GM12878 (cell line): ENCODE data around the gene PCBD1. TPM values are rescaled to one million over a fixed set of nuclear protein-coding genes. Genes with fewer than 3 reads are reported as not detected.

Experiments used
- BCL3 ChIP-seq: IDR thresholded peaks from 2 replicates; pipeline ENCODE4 v1.6.1; 2011; ENCODE audit warnings: borderline replicate concordance, low read depth, mild to moderate bottlenecking, moderate library complexity, low read length; ENCODE audit not compliant: insufficient read depth, poor library complexity, severe bottlenecking
- BCLAF1 ChIP-seq: fragments of 450-650 bp; IDR thresholded peaks from 2 replicates; pipeline ENCODE4 v1.6.1; 2017; ENCODE audit warnings: antibody characterized with exemption, mild to moderate bottlenecking, moderate library complexity
- CREM ChIP-seq: IDR thresholded peaks from 2 replicates; pipeline ENCODE4 v1.6.1; 2014; ENCODE audit warnings: antibody characterized with exemption, low read depth
- E2F8 ChIP-seq: fragments of 450-650 bp; IDR thresholded peaks from 2 replicates; pipeline ENCODE4 v1.6.1; 2018; ENCODE audit warnings: mild to moderate bottlenecking, low read depth, moderate library complexity; ENCODE audit not compliant: partially characterized antibody
- FOXM1 ChIP-seq: IDR thresholded peaks from 2 replicates; pipeline ENCODE4 v1.6.1; 2012; ENCODE audit warnings: low read depth, mild to moderate bottlenecking, inconsistent platforms, low read length, moderate library complexity
- IKZF1 ChIP-seq: fragments of 450-650 bp; conservative IDR thresholded peaks from 2 replicates; pipeline ENCODE4 v1.6.1; 2017; ENCODE audit warnings: antibody characterized with exemption, mild to moderate bottlenecking
- IRF3 ChIP-seq: fragments of 450-650 bp; IDR thresholded peaks from 2 replicates; pipeline ENCODE4 v1.6.1; 2014; ENCODE audit warnings: mild to moderate bottlenecking
- KAT2A ChIP-seq: conservative IDR thresholded peaks from 2 replicates; pipeline ENCODE4 v1.6.1; 2011; ENCODE audit warnings: low read depth, low read length; ENCODE audit not compliant: control insufficient read depth
- NBN ChIP-seq: fragments of 450-650 bp; IDR thresholded peaks from 2 replicates; pipeline ENCODE4 v1.6.1; 2016
- NFIC ChIP-seq: IDR thresholded peaks from 2 replicates; pipeline ENCODE4 v1.6.1; 2012; ENCODE audit warnings: low read depth, mild to moderate bottlenecking, inconsistent platforms, low read length, moderate library complexity
- NR2C2 ChIP-seq: IDR thresholded peaks from 2 replicates; pipeline ENCODE4 v1.6.1; 2011; ENCODE audit warnings: borderline replicate concordance, low read depth; ENCODE audit not compliant: control insufficient read depth, insufficient read length
- POLR2AphosphoS2 ChIP-seq: IDR thresholded peaks from 2 replicates; pipeline ENCODE4 v1.6.1; 2011; ENCODE audit warnings: low read depth, mild to moderate bottlenecking, low read length, improper control_type of control experiment, moderate library complexity
- SP1 ChIP-seq: IDR thresholded peaks from one replicate; pipeline ENCODE4 v1.6.1; 2011; ENCODE audit warnings: low read depth, low read length
- SREBF1 ChIP-seq: IDR thresholded peaks from 2 replicates; pipeline ENCODE4 v1.6.1; 2012; ENCODE audit warnings: mild to moderate bottlenecking, low read length
- TBL1XR1 ChIP-seq: IDR thresholded peaks from 2 replicates; pipeline ENCODE4 v1.6.1; 2012; ENCODE audit warnings: low read depth, low read length, improper control_type of control experiment
- USF1 ChIP-seq: IDR thresholded peaks from 2 replicates; pipeline ENCODE4 v1.6.1; 2011; ENCODE audit warnings: borderline replicate concordance, low read depth, mild to moderate bottlenecking, moderate library complexity, mixed read lengths, low read length; ENCODE audit not compliant: insufficient read depth; ENCODE audit errors: extremely low read length
- WRNIP1 ChIP-seq: IDR thresholded peaks from 2 replicates; pipeline ENCODE4 v1.6.1; 2011; ENCODE audit warnings: low read depth, low read length, improper control_type of control experiment, borderline replicate concordance
- ZNF622 ChIP-seq: fragments of 450-650 bp; IDR thresholded peaks from 2 replicates; pipeline ENCODE4 v1.6.1; 2017; ENCODE audit warnings: mild to moderate bottlenecking, inconsistent platforms
- polyA plus RNA-seq, 11 experiments: library from polyadenylated mRNA; depleted of rRNA in 4 of 11; unstranded in 6 of 11; stranded (reverse) in 5 of 11; fragments of >200 nt; fragmentation: Nextera tagmentation in 4 of 11; fragmentation: Illumina TruSeq in 1 of 11; extraction: Ambion mirVana in 4 of 11; extraction: Trizol in 1 of 11; gene quantifications; 1 replicate in 1 of 11; 2 replicates in 10 of 11; pipeline versions ENCODE4 v1.2.1 to v1.2.3, GENCODE V29; 2011 to 2016; ENCODE audit warnings: inconsistent platforms in 2 of 11, missing spikeins in 2 of 11, low read depth in 1 of 11
- total RNA-seq, 4 experiments: library from RNA; depleted of rRNA in 3 of 4; stranded (reverse); fragments of >200 nt in 3 of 4; fragmentation: Illumina TruSeq in 1 of 4; extraction: Trizol in 1 of 4; gene quantifications; 2 replicates each; pipeline versions ENCODE4 v1.2.1 to v1.2.3, GENCODE V29; 2013 to 2021

PCBD1 gene
- total and polyA plus RNA-seq, 10 of the 15 experiments (the other 5 are each of a cell fraction or from before 2014, with no cell fraction given), result 5.6 to 66.8 (median 34.2) TPM

GRCh38 chr10:70887804-70888800 is at the start of gene PCBD1 (continued):
- TF ChIP-seq E2F8 (no peak), CREM (no peak), POLR2AphosphoS2 (no peak), TBL1XR1 (no peak), BCLAF1 (no peak), ZNF622 (no peak), FOXM1 (no peak), NR2C2 (no peak), BCL3 (no peak), SREBF1 (no peak), KAT2A (no peak), IKZF1 (peak; percentile 49), USF1 (no peak), NFIC (no peak), WRNIP1 (no peak), IRF3 (no peak), SP1 (no peak), NBN (no peak)
